ENCODE data around the gene ZNF436.

DNA sequence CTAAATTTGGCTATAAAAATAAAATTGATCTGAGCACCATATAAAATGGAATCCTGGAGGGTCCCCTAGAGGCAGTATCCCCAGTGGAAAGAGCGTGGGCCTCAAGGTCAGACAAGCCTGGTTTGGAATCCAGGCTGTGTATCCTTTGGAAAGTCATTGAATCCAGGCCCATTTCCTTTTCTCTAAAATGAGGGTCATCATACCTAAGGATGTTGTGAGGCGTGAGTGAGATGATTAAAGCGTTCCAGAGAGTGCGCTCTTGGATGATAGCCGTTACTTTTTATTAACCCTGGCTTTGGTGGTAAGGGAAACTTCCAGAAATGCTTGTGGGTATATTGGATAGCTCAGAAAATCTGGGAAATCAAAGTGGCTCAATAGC lies 683 bp upstream of the ZNF436 start:
- TF ChIP-seq CTCF (IDR thresholded peaks at IDR 0.05; ENCODE audit: control extremely low read depth in 1 of 3, insufficient read depth in 1 of 3, low read depth in 1 of 3, low read length in 3 of 3) (no peak), POLR2A (IDR thresholded peaks at IDR 0.05; ENCODE audit: control extremely low read depth in 1 of 2, low read depth in 2 of 2, low read length in 2 of 2) (no peak), SIN3A (conservative IDR thresholded peaks at IDR 0.05 in 1 of 2, IDR thresholded peaks at IDR 0.05 in 1 of 2; ENCODE audit: low read depth in 1 of 2, low read length in 2 of 2) (no peak), EZH2 (IDR thresholded peaks at IDR 0.05; ENCODE audit: low read depth, low read length, severe bottlenecking) (no peak), EP300 (IDR thresholded peaks at IDR 0.05; ENCODE audit: borderline replicate concordance in 1 of 2, low read depth in 2 of 2, low read length in 2 of 2) (no peak), RXRA (IDR thresholded peaks at IDR 0.05; ENCODE audit: insufficient read depth, low read depth, low read length) (no peak), FOSL1 (IDR thresholded peaks at IDR 0.05; ENCODE audit: insufficient read depth, low read depth, low read length) (no peak), MAFK (IDR thresholded peaks at IDR 0.05; ENCODE audit: low read depth, low read length) (no peak), RBBP5 (IDR thresholded peaks at IDR 0.05; ENCODE audit: borderline replicate concordance, low read depth, low read length) (no peak), CHD1 (IDR thresholded peaks at IDR 0.05; ENCODE audit: low read depth, low read length) (no peak)
